GM21381 (cell line): ENCODE results near the gene TAS2R43.
"Not testable (repeated sequence)": the region's sequence is repeated elsewhere in the genome, so short reads cannot be mapped to it uniquely, and the experiment has no call there.

ENCODE experiments used
- ATAC-seq: cut with Tn5 transposase; IDR thresholded peaks from one replicate; pipeline ENCODE4 v1.9.1; 2021; ENCODE audit warnings: mild to moderate bottlenecking, moderate library complexity; ENCODE audit not compliant: unreplicated experiment

The TAS2R43 gene

GRCh38 chr12:11062194-11062593, 29.9 kb downstream of the TAS2R43 start, which contains the start of gene TAS2R46:
TSS of gene TAS2R46 (minus strand) at chr12:11062294. CDS start at chr12:11062294, 0 bp downstream.
- ATAC-seq: not testable (repeated sequence)

GRCh38 chr12:11059784-11060183, 32.3 kb downstream of the TAS2R43 start:
- ATAC-seq: no peak

GRCh38 chr12:11059041-11059440, 33.1 kb downstream of the TAS2R43 start:
- no peak for ATAC-seq

GRCh38 chr12:11055306-11055705, 36.8 kb downstream of the TAS2R43 start:
- ATAC-seq: no peak

- not testable (repeated sequence) for ATAC-seq
Measured at GRCh38 chr12:11049806-11050531, 42.1 kb downstream of the TAS2R43 start.

GRCh38 chr12:11041366-11041765, 50.7 kb downstream of the TAS2R43 start:
- ATAC-seq: not testable (repeated sequence)
